ENCODE measurements around the gene TMCC2. TPM values are rescaled to one million over a fixed set of nuclear protein-coding genes. Genes with fewer than 3 reads are reported as not detected.

TMCC2 gene
- total RNA-seq, 4 donors from 2014 or later = 0.80 to 1.2 (median 1.1) TPM; not detected in 1

- in situ Hi-C loops (cut with MboI; ENCODE audit: low pct_ligation_motif_present in 1 of 4, low pct_unique_long_range_greater_than_20kb in 1 of 4, low sequenced_read_pairs in 3 of 4) = no loop called here
These were observed 39.1 kb upstream of the TMCC2 start for GRCh38 chr1:205188596-205188995.

GRCh38 chr1:205189131-205189530 is 38.6 kb upstream of the TMCC2 start:
- TF ChIP-seq CTCF (IDR thresholded peaks at IDR 0.05) = no peak
- no peak for TF ChIP-seq EP300 (IDR thresholded peaks at IDR 0.05; ENCODE audit: low read depth)
- no peak for TF ChIP-seq POLR2A (IDR thresholded peaks at IDR 0.05)
- TF ChIP-seq POLR2AphosphoS5 (IDR thresholded peaks at IDR 0.05) = no peak
- Histone ChIP-seq H3K27me3 (no peaks in the 10 kb centered on the region), H3K4me3 (no peak overlapping the region), H3K36me3 (no peaks in the 10 kb centered on the region), H3K27ac (no peak overlapping the region), H3K9me3 (no peaks in the 10 kb centered on the region), H3K4me1 (peaks cover 7 to 19% (median 9%) of the 10 kb centered on the region in 4 donors)
- no peak for DNase-seq
- in situ Hi-C loops (cut with MboI; ENCODE audit: low pct_ligation_motif_present in 1 of 4, low pct_unique_long_range_greater_than_20kb in 1 of 4, low sequenced_read_pairs in 3 of 4) (no loop called here), intact Hi-C loops (cut with DNase I; ENCODE audit: low total_unique reads) (no loop called here)
- WGBS, 2 donors (ENCODE audit: low coverage in 1 of 2) = 57 to 84% methylated on average over 2 of the region's 2 CpGs

More at GRCh38 chr1:205188596-205188995, 39.1 kb upstream of the TMCC2 start:
- Histone ChIP-seq H3K4me1 (peaks cover 7 to 24% (median 10%) of the 10 kb centered on the region in 4 donors), H3K4me3 (no peak overlapping the region), H3K9me3 (no peaks in the 10 kb centered on the region), H3K36me3 (no peaks in the 10 kb centered on the region), H3K27ac (no peak overlapping the region), H3K27me3 (no peaks in the 10 kb centered on the region)
- no peak for DNase-seq
- TF ChIP-seq EP300 (IDR thresholded peaks at IDR 0.05; ENCODE audit: low read depth) (no peak), POLR2A (IDR thresholded peaks at IDR 0.05) (no peak), POLR2AphosphoS5 (IDR thresholded peaks at IDR 0.05) (no peak), CTCF (IDR thresholded peaks at IDR 0.05) (no peak)
- intact Hi-C loops (cut with DNase I; ENCODE audit: low total_unique reads) = no loop called here
- 40 to 69% methylated on average over 2 of the region's 2 CpGs for WGBS, 2 donors (ENCODE audit: low coverage in 1 of 2)

- in situ Hi-C loops (cut with MboI; ENCODE audit: low pct_ligation_motif_present in 1 of 4, low pct_unique_long_range_greater_than_20kb in 1 of 4, low sequenced_read_pairs in 3 of 4) (no loop called here), intact Hi-C loops (cut with DNase I; ENCODE audit: low total_unique reads) (no loop called here)
- no peaks in the 10 kb centered on the region for H3K9me3 ChIP-seq
- no peaks in the 10 kb centered on the region for H3K27me3 ChIP-seq
- H3K4me1 ChIP-seq = peaks cover 7 to 17% (median 9%) of the 10 kb centered on the region in 4 donors
- no peak for DNase-seq
- H3K36me3 ChIP-seq = no peaks in the 10 kb centered on the region
- peak in 1 of 3 donors; percentile 14 for TF ChIP-seq POLR2AphosphoS5 (IDR thresholded peaks at IDR 0.05)
- TF ChIP-seq CTCF (IDR thresholded peaks at IDR 0.05) = no peak
- WGBS, 2 donors (ENCODE audit: low coverage in 1 of 2) = 56 to 61% methylated on average over 9 of the region's 9 CpGs
- no peak overlapping the region for H3K4me3 ChIP-seq
- H3K27ac ChIP-seq = no peak overlapping the region
These were observed 36.7 kb upstream of the TMCC2 start for GRCh38 chr1:205190845-205191577.

- in situ Hi-C loops (cut with MboI; ENCODE audit: low pct_ligation_motif_present in 1 of 4, low pct_unique_long_range_greater_than_20kb in 1 of 4, low sequenced_read_pairs in 3 of 4) = no loop called here
- no peaks in the 10 kb centered on the region for H3K9me3 ChIP-seq
- TF ChIP-seq CTCF (IDR thresholded peaks at IDR 0.05) (no peak), EP300 (IDR thresholded peaks at IDR 0.05; ENCODE audit: low read depth) (no peak), POLR2AphosphoS5 (IDR thresholded peaks at IDR 0.05) (no peak), POLR2A (IDR thresholded peaks at IDR 0.05) (no peak)
- no peaks in the 10 kb centered on the region for H3K36me3 ChIP-seq
- no peak overlapping the region for H3K4me3 ChIP-seq
- WGBS, 2 donors (ENCODE audit: low coverage in 1 of 2) = 31 to 47% methylated on average over 2 of the region's 2 CpGs
- no peaks in the 10 kb centered on the region for H3K27me3 ChIP-seq
- intact Hi-C loops (cut with DNase I; ENCODE audit: low total_unique reads) = no loop called here
- DNase-seq = no peak
- no peak overlapping the region for H3K27ac ChIP-seq
- H3K4me1 ChIP-seq = peaks cover 7 to 17% (median 9%) of the 10 kb centered on the region in 4 donors
These were observed 36.1 kb upstream of the TMCC2 start for GRCh38 chr1:205191622-205192021.

All from transverse colon (tissue), 4 donors.